GM18507 (cell line): ENCODE measurements around the gene GNB1L.
"Not testable (repeated sequence)": the region's sequence is repeated elsewhere in the genome, so short reads cannot be mapped to it uniquely, and the experiment has no call there.

Experiments used
- DNase-seq: peaks from one replicate; pipeline ENCODE4 v3.0.0; 2011; ENCODE audit warnings: low read depth; ENCODE audit not compliant: insufficient read length; ENCODE audit errors: extremely low spot score
- FAIRE-seq: peaks from 2 replicates; lab custom pipeline; 2011; peaks lifted over from hg19 to GRCh38; lab: Jason Lieb, UNC

GNB1L gene

GRCh38 chr22:19802894-19803735 is 51.6 kb downstream of the GNB1L start:
- DNase-seq, result no peak
- no peak for FAIRE-seq

GRCh38 chr22:19802001-19802893 is 52.4 kb downstream of the GNB1L start:
- no peak for FAIRE-seq
- DNase-seq, result no peak

- DNase-seq (no peak), FAIRE-seq (no peak)
Observed at GRCh38 chr22:19801340-19802000, 53.2 kb downstream of the GNB1L start.

- no peak for FAIRE-seq
- DNase-seq, result no peak
Observed at GRCh38 chr22:19800761-19801244, 53.9 kb downstream of the GNB1L start.

DNA sequence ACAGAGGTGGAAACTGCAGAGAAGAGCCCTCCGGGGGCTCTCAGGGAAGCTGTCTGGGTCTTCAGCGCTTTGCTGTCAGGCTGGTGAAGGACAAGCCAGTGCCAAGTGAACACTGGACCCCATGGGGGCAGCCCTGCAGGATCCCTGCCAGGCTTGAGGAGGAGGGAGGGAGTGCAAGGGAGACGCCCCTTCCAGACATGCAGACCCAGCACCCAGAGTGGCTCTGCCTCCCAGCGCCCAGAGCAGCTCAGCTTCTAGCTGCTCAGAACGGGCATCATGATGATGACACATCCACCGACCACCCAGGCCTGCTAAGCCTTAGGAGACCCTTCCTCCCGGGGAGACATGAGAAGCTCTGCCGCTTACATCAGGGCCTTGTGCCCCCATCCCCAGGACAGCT is 54.4 kb downstream of the GNB1L start:
- FAIRE-seq, result no peak
- DNase-seq, result no peak

- FAIRE-seq (no peak), DNase-seq (no peak)
Observed at GRCh38 chr22:19799322-19800190, 55.1 kb downstream of the GNB1L start.

DNA sequence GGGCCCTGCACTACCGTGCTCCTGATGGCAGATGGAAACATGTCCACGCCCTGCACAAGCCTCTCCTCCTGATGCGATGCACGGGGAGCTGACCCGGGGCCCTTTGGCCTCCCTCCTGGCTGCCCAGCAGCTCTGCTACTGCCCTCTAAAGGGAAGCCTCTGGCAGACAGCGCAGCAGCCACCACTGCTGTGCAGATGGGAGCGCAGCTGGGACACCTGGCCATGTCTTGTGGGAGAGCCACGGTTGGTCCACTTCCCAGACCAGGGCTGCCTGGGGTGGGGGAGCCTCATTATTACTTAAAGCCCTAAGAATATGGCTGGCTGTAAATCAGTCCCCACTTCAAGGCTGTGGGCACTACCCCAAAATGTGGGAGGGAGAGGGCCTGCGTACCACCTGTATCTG is 55.8 kb downstream of the GNB1L start:
- DNase-seq, result no peak
- no peak for FAIRE-seq

DNA sequence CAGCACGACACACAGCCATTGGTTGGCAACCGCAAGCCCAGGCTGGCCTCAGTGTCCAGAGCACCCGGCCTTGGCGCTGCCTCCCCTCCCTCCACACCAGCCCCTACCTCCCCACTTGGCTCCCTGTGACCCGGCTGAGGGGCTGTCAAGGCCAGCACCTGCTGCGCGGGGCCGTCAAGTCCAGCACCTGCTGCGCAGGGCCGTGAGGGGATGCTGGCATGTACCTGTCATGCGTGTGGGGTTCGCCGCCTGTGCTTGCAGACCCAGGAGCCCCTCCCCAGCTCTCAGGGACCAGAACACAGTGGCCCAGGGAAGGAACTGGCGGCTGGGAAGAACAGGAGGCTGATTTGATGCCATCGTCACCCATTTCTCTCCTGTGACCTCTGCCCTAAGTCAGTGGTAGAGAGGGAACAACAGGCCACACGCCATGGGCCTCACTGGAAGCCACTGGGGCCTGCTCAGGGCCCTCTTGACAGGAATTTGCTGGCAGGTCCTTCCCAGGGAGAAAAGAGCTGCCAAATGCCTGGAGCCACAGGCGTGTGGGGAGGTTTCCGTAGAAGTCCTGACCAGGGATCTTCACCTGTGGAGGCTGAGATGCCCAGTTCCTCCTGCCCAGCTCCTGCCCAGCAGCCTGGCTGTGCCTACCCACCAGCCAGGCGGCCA is 56.5 kb downstream of the GNB1L start:
- no peak for DNase-seq
- no peak for FAIRE-seq

- no peak for DNase-seq
- no peak for FAIRE-seq
Observed at GRCh38 chr22:19797086-19798002, 57.3 kb downstream of the GNB1L start.

GRCh38 chr22:19796160-19796559 is 58.5 kb downstream of the GNB1L start:
- no peak for FAIRE-seq
- DNase-seq, result no peak

DNA sequence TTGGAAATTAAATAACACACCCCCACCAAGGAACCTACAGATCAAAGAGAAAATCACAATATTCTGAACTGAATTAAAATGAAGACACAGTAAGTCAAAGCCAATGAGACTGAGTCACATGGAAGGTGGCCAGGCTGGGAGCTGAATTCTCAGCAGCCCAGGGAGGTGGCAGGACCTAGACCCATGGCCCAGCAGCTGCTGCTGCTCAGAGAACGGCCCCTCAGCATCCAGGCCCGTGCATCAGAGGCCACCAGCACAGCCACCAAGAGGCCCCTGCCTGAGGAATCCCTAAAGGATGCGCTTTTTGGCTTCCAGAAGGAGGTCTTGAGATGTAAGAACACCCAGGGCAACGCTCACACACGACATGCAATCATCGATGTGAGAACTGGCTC is 59.1 kb downstream of the GNB1L start:
- FAIRE-seq, result no peak
- DNase-seq, result no peak

GRCh38 chr22:19793661-19794310 is 60.9 kb downstream of the GNB1L start:
- FAIRE-seq (no peak), DNase-seq (no peak)

DNA sequence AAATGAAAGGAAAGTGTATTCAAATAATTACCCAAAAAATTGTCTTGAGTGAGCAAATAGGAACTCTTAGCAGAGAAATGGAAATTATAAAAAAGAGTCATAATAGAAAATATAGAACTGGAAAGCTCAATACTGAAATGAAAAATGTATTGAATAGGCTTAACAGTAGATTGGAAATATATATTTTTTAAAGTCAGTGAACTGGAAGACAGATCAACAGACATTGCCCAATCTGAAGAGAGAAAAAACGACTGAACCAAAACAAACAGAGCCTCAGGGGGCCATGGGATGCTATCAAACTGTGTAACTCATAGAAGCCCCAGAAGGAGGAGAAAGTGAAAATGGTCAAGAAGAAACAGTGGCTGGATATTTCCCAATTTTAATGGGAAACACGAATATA is 61.5 kb downstream of the GNB1L start:
- no peak for DNase-seq
- FAIRE-seq, result no peak

DNA sequence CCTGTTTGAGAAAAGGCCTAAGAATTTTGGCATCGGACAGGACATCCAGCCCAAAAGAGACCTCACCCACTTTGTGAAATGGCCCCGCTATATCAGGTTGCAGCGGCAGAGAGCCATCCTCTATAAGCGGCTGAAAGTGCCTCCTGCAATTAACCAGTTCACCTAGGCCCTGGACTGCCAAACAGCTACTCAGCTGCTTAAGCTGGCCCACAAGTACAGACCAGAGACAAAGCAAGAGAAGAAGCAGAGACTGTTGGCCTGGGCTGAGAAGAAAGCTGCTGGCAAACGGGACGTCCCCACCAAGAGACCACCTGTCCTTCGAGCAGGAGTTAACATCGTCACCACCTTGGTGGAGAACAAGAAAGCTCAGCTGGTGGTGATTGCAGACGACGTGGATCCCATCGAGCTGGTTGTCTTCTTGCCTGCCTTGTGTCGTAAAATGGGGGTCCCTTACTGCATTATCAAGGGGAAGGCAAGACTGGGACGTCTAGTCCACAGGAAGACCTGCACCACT is 62.2 kb downstream of the GNB1L start:
- DNase-seq, FAIRE-seq: not testable (repeated sequence)

DNA sequence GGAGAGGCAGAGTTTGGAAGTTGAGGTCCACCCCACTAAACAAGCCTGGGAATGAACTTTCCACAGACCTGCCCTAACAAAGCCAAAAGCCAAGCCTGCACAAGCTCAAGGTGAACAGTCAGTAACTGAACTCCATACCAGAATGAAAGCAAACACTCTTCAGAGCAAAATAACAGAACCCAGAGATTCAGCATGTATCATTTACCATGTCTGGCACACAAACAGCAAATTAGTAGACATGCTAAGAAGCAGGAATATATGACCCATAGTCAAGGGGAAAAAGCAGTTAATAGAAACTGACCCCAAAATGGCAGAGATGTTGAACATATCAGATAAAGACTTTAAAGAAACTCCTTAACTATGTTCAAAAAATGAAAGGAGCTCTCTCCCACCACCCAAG is 62.8 kb downstream of the GNB1L start:
- DNase-seq, result no peak
- FAIRE-seq, result no peak

GRCh38 chr22:19791243-19791642 is 63.4 kb downstream of the GNB1L start:
- FAIRE-seq (no peak), DNase-seq (no peak)

DNA sequence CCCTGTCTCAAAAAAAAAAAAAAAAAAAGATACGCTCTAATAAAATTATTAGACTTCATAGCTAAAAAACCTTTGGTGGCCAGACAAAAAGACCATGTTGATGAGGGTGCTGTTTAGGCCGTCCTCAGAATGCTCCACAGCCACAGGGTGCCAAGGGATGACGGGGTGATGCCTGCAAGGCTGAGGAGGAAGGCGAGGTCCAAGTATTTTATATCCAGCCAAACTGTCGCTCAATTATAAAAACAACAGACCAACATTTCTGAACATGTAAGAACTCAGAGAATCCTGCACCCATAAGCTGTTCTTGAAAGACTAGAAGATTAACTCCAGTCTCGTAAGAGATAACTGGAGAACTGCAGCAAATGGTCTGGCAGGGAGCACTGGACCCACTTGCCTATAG is 64.8 kb downstream of the GNB1L start:
- no peak for DNase-seq
- FAIRE-seq, result no peak
